Lung (tissue), 12 donors: ENCODE data around the gene ULBP3. TPM values are rescaled to one million over a fixed set of nuclear protein-coding genes. Genes with fewer than 3 reads are reported as not detected.

ENCODE experiments used
- ATAC-seq: fragments of 200-7000 bp; cut with Tn5 transposase; one replicate; pipeline ENCODE4 v1.9.1; 2020; ENCODE audit warnings: moderate number of reproducible peaks; ENCODE audit not compliant: insufficient read depth, low FRiP score
- DNase-seq, 3 donors: peaks; one replicate each; pipeline ENCODE4 v3.0.0-alpha.2; 2013 to 2017
- H3K27ac ChIP-seq, 2 donors: one replicate each; pipeline ENCODE4 v1.5.1; 2013; ENCODE audit warnings: mild to moderate bottlenecking in 2 of 2, moderate library complexity in 2 of 2, control low read depth in 1 of 2, inconsistent platforms in 1 of 2, low read depth in 1 of 2, low read length in 1 of 2
- H3K27me3 ChIP-seq, 3 donors: one replicate each; pipeline ENCODE4 v1.5.1; 2013; ENCODE audit warnings: low read length in 2 of 3; ENCODE audit not compliant: control insufficient read depth in 3 of 3, insufficient read depth in 3 of 3
- H3K36me3 ChIP-seq, 4 donors: one replicate each; pipeline ENCODE4 v1.5.1; 2013; ENCODE audit warnings: low read length in 4 of 4, mild to moderate bottlenecking in 1 of 4, moderate library complexity in 1 of 4; ENCODE audit not compliant: control insufficient read depth in 4 of 4, insufficient read depth in 4 of 4
- H3K4me1 ChIP-seq, 5 donors: one replicate each; pipeline ENCODE4 v1.5.1; 2013; ENCODE audit warnings: low read length in 5 of 5, mild to moderate bottlenecking in 2 of 5, moderate library complexity in 1 of 5; ENCODE audit not compliant: control insufficient read depth in 5 of 5, insufficient read depth in 5 of 5
- H3K4me3 ChIP-seq: one replicate; pipeline ENCODE4 v1.5.1; 2013; ENCODE audit warnings: mild to moderate bottlenecking, control low read depth, moderate library complexity
- H3K9ac ChIP-seq, 2 donors: one replicate each; pipeline ENCODE4 v1.5.1; 2013; ENCODE audit warnings: low read length in 2 of 2, control low read depth in 1 of 2; ENCODE audit not compliant: insufficient read depth in 1 of 2
- H3K9me3 ChIP-seq, 4 donors: one replicate each; pipeline ENCODE4 v1.5.1; 2013; ENCODE audit warnings: low read length in 3 of 4, mild to moderate bottlenecking in 1 of 4, moderate library complexity in 1 of 4; ENCODE audit not compliant: control insufficient read depth in 4 of 4, insufficient read depth in 3 of 4
- CTCF ChIP-seq: IDR thresholded peaks from 2 replicates; pipeline ENCODE4 v1.5.1; 2012; ENCODE audit warnings: mild to moderate bottlenecking; ENCODE audit errors: control extremely low read depth, extremely low read depth
- WGBS, 2 donors: extraction: QIAGEN DNeasy Blood & Tissue Kit; methylation state at CpG; one replicate each; pipeline ENCODE4 v1.1.7; 2013; 5-methylcytosine and 5-hydroxymethylcytosine counted together
- polyA plus RNA-seq, 2 donors: library from polyadenylated mRNA; stranded (reverse); fragments of 200-250 nt; gene quantifications; one replicate each; pipeline ENCODE4 v1.2.1, GENCODE V29; 2013
- total RNA-seq, 2 donors: library from RNA; depleted of rRNA in 1 of 2; stranded (reverse); fragments of >200 nt in 1 of 2; gene quantifications; one replicate each; pipeline ENCODE4 v1.2.1, GENCODE V29; 2014 to 2021
- donor health status: control.
- donor health status: control.
- donor health status: Bipolar disorder and iron deficiency.
- donor health status: healthy.
- donor health status: DM: yes; HTN: yes; CAD: no.

Gene ULBP3
- total and polyA plus RNA-seq, 4 donors, result 1.4 to 6.8 (median 3.9) TPM

- Histone ChIP-seq H3K36me3 (no peaks in the 10 kb centered on the region), H3K27me3 (no peaks in the 10 kb centered on the region), H3K9ac (no peak overlapping the region), H3K4me3 (no peak overlapping the region), H3K4me1 (peaks cover 0 to 17% (median 6%) of the 10 kb centered on the region in 5 donors), H3K27ac (peak overlapping the region in 1 of 2 donors; percentile 54), H3K9me3 (no peaks in the 10 kb centered on the region)
- no peak for ATAC-seq
- TF ChIP-seq CTCF, result no peak
- 67 to 88% methylated on average over 8 of the region's 8 CpGs for WGBS, 2 donors
- DNase-seq, result peak; percentile 48 to 70 (median 57)
Measured at GRCh38 chr6:150116200-150116800, 47.4 kb upstream of the ULBP3 start.

GRCh38 chr6:150115769-150116168 lies 46.8 kb upstream of the ULBP3 start:
- WGBS, 2 donors, result 72 to 97% methylated on average over 25 of the region's 25 CpGs
- Histone ChIP-seq H3K27ac (peak overlapping the region in 1 of 2 donors; percentile 54), H3K36me3 (no peaks in the 10 kb centered on the region)

DNA sequence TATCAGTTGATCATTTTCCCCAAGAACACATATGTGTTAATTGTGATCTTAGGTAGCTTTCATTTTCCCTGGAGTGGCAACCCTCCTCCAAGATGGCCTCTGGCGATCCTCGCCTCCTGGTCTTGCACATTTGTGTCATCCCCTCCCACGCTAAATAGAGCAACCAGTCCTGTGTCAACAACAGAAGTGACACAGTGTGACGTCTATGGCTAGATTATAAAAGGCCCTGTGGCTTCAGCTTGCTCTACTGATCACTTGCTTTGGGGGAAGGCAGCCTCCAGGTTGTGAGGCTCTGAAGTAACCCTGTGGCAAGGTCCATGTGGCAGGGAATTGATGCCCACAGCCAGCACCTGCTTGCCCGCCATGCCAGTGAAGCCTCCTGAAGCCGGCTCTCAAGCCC lies 43.3 kb upstream of the ULBP3 start:
- Histone ChIP-seq H3K27me3 (no peaks in the 10 kb centered on the region), H3K9ac (no peak overlapping the region), H3K4me1 (no peaks in the 10 kb centered on the region), H3K36me3 (no peaks in the 10 kb centered on the region), H3K4me3 (no peak overlapping the region), H3K9me3 (no peaks in the 10 kb centered on the region), H3K27ac (no peak overlapping the region)
- ATAC-seq (no peak), DNase-seq (no peak)
- WGBS, 2 donors, result 81 to 92% methylated on average over 6 of the region's 6 CpGs
- no peak for TF ChIP-seq CTCF

More at GRCh38 chr6:150115769-150116168, 46.8 kb upstream of the ULBP3 start:
- Histone ChIP-seq H3K4me3 (no peak overlapping the region), H3K9me3 (no peaks in the 10 kb centered on the region), H3K9ac (no peak overlapping the region), H3K27me3 (no peaks in the 10 kb centered on the region), H3K4me1 (peaks cover 0 to 17% (median 6%) of the 10 kb centered on the region in 5 donors)
- DNase-seq, result peak in 1 of 3 donors; percentile 19
- no peak for ATAC-seq
- TF ChIP-seq CTCF, result no peak
